ENCODE data around the gene OTC.

The OTC gene

DNA sequence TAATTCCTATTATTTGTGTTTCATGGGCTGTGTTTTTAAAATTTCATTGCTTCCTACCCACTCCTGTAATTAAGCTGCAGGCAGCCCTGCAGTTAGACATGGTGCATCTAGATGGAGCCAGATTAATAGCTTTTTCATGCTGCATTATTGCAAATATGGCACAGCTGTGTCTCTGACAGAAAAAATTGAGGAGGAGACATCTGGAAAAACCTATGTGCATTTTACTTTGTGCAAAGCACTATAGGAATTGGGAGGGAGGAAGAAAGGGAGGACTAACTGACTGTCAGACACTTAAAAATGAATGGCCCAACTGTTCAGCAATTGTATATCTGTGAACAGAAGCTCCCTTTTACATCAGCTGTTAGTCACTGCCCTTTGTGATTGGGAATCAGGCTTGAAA lies 17.0 kb upstream of the OTC start:
- TF ChIP-seq, protein P1, sequence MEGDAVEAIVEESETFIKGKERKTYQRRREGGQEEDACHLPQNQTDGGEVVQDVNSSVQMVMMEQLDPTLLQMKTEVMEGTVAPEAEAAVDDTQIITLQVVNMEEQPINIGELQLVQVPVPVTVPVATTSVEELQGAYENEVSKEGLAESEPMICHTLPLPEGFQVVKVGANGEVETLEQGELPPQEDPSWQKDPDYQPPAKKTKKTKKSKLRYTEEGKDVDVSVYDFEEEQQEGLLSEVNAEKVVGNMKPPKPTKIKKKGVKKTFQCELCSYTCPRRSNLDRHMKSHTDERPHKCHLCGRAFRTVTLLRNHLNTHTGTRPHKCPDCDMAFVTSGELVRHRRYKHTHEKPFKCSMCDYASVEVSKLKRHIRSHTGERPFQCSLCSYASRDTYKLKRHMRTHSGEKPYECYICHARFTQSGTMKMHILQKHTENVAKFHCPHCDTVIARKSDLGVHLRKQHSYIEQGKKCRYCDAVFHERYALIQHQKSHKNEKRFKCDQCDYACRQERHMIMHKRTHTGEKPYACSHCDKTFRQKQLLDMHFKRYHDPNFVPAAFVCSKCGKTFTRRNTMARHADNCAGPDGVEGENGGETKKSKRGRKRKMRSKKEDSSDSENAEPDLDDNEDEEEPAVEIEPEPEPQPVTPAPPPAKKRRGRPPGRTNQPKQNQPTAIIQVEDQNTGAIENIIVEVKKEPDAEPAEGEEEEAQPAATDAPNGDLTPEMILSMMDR (IDR thresholded peaks at IDR 0.05; ENCODE audit: low read depth, low read length, missing control alignments): no peak
- H3K4me3 ChIP-seq (replicated peaks; ENCODE audit: low read depth, low read length): no peak overlapping the region
- DNase-seq (ENCODE audit: extremely low read depth, low read depth): no peak

- no peak overlapping the region for H3K4me3 ChIP-seq (replicated peaks; ENCODE audit: low read depth, low read length)
- DNase-seq (ENCODE audit: extremely low read depth, low read depth): no peak
- TF ChIP-seq, protein P1 (IDR thresholded peaks at IDR 0.05; ENCODE audit: low read depth, low read length, missing control alignments): no peak
Measured at GRCh38 chrX:38336538-38337240, 15.7 kb upstream of the OTC start.

DNA sequence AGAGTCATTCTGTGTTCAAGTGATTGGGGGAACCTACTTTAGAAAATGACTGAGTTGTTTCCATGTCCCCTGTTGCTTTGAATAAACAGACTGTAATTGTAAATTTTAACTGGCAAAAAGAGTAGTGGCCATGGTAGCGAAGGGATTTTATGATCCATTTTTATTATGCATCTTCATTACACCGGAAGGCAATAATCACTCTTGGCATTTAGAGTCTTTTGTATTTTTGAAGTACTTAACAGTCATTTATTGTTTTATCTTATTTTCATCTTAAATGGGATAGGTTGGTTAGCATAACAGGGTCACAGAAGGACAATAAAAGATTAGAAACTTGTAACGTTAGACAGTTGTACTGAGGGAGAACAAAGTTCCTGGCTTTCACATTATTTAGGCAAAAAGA lies 11.0 kb upstream of the OTC start:
- no peak overlapping the region for H3K4me3 ChIP-seq (replicated peaks; ENCODE audit: low read depth, low read length)
- DNase-seq (ENCODE audit: extremely low read depth, low read depth): no peak
- TF ChIP-seq, protein P1 (IDR thresholded peaks at IDR 0.05; ENCODE audit: low read depth, low read length, missing control alignments): no peak

- H3K4me3 ChIP-seq (replicated peaks; ENCODE audit: low read depth, low read length): no peak overlapping the region
- no peak for DNase-seq (ENCODE audit: extremely low read depth, low read depth)
- TF ChIP-seq, protein P1 (IDR thresholded peaks at IDR 0.05; ENCODE audit: low read depth, low read length, missing control alignments): no peak
Measured at GRCh38 chrX:38342853-38343778, 9.3 kb upstream of the OTC start.

DNA sequence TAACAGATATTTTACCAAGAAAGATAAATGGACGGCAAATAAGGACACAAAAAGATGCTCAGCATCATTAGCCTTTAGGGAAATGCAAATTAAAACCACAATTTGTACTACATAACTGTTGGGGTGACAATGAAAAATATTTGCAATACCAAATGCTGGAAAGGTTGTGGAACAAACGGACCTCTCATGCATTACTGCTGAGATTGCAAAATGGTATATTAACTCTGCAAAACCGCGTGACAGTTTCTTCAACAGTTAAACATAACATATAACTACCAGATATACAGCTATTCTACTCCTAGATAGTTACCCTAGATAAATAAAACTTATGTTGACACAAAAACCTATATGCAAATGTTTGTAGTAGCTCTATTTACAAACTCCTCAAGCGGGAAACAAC lies 6.3 kb upstream of the OTC start:
- DNase-seq (ENCODE audit: extremely low read depth, low read depth): no peak
- TF ChIP-seq, protein P1 (IDR thresholded peaks at IDR 0.05; ENCODE audit: low read depth, low read length, missing control alignments): no peak
- H3K4me3 ChIP-seq (replicated peaks; ENCODE audit: low read depth, low read length): no peak overlapping the region

- H3K4me3 ChIP-seq (replicated peaks; ENCODE audit: low read depth, low read length): no peak overlapping the region
- TF ChIP-seq, protein P1 (IDR thresholded peaks at IDR 0.05; ENCODE audit: low read depth, low read length, missing control alignments): no peak
- DNase-seq (ENCODE audit: extremely low read depth, low read depth): no peak
Measured at GRCh38 chrX:38347136-38347535, 5.3 kb upstream of the OTC start.

Measured in HFF-Myc (cell line).